ENCODE results near the gene WIPF3.
"Not testable (repeated sequence)": the region's sequence is repeated elsewhere in the genome, so short reads cannot be mapped to it uniquely, and the experiment has no call there.

WIPF3 gene

DNA sequence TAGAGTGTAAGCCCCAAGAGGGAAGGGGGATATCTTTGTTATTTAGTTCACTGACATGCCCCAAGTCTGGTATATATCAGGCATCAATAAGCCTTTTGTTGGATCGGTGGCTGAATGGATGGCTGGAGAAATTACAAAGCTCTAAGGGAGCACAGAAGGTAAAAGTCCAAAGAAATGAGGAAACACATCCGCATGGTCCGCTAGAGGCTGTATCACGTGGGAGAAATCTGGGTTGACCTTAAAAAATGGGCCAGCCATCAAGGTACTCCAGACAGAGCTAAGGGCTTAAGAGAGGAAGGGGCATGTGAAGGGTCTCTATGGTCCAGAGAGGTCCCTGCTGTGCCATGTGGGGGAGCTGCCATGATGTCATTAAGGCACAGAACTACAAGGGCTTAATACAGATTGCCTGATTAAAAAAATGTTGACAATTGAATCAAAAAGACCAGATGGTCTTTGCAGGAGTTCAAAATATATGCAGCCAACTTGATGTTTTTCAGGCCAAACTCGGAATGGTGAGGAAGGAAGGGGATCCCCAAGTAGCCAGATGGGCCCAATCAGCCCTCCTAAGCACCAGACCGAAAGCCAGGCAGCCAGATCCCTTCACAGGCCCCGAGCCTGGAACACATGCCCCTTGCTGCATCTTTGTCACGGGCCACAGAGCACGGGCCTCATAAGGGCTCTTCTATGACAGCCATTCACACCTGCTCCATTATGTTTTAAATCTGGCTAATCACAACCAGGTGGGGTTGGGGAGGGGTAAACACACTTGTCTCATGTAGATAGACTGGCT, 151.4 kb downstream of the WIPF3 start:
- H3K9me3 ChIP-seq (ENCODE audit: control insufficient read depth in 2 of 2, low read length in 2 of 2): no peaks in the 10 kb centered on the region
- no peak overlapping the region for H3K4me3 ChIP-seq (ENCODE audit: low read length in 2 of 2)
- H3K4me1 ChIP-seq (ENCODE audit: control insufficient read depth in 2 of 2, insufficient read depth in 2 of 2, low read length in 2 of 2): no peaks in the 10 kb centered on the region
- H3K27me3 ChIP-seq (ENCODE audit: control insufficient read depth in 2 of 2, insufficient read depth in 2 of 2, low read length in 2 of 2): no peaks in the 10 kb centered on the region
- H3K36me3 ChIP-seq (ENCODE audit: control insufficient read depth in 2 of 2, insufficient read depth in 2 of 2, low read length in 2 of 2): no peaks in the 10 kb centered on the region
- no peak overlapping the region for H3K9ac ChIP-seq (ENCODE audit: low read depth in 1 of 2, low read length in 2 of 2)
- H3K27ac ChIP-seq (ENCODE audit: low read depth in 2 of 2, low read length in 2 of 2): no peak overlapping the region

DNA sequence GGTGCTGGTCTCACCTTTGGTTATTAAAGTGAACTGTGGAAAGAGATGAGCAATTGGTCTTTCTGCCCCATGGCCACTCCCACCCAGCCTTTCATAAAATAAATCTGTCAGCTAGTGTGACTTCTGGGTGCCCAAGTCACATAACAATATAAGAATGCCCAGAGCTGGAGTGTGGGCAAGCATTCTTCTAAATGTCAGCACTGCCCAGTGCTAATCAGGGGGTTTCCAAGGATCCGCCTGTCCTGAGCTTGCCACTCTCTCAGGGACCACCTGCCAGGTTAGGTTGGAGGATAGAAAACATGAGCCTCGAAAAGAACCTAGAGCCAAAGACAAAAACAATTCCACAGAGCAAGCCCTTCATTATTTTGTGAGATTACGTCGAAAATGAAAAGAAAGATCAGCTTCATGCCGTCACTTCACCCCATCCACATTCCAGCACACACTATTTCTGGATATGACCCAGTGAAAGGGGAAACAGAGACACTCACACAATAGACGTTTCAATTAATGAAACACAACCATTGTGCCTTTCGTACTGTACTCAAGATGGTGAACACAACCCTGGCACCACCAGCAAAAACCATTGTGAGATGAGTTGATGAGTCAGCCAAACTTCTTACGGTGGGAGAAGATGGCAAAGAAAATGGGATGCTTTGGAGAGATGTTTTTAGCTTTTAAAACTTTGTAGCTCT, 152.5 kb downstream of the WIPF3 start:
- no peak overlapping the region for H3K27ac ChIP-seq (ENCODE audit: low read depth in 2 of 2, low read length in 2 of 2)

DNA sequence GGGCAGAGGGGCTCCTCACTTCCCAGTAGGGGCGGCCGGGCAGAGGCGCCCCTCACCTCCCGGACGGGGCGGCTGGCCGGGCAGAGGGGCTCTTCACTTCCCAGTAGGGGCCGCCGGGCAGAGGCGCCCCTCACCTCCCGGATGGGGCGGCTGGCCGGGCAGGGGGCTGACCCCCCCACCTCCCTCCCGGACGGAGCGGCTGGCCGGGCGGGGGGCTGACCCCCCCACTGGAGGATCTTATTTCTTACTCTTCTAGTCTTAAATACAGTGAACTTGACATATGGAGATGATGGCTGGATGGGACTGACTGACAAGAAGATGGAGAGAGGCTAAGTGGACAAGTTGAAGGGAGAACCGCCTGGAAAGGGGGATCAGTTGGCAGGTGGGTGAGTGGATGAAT, 155.3 kb downstream of the WIPF3 start:
- not testable (repeated sequence) for H3K27ac ChIP-seq (ENCODE audit: low read depth in 2 of 2, low read length in 2 of 2)

More for the DNA sequence above, 152.5 kb downstream of the WIPF3 start:
- Histone ChIP-seq H3K36me3 (ENCODE audit: control insufficient read depth in 2 of 2, insufficient read depth in 2 of 2, low read length in 2 of 2) (no peaks in the 10 kb centered on the region), H3K9ac (ENCODE audit: low read depth in 1 of 2, low read length in 2 of 2) (no peak overlapping the region), H3K9me3 (ENCODE audit: control insufficient read depth in 2 of 2, low read length in 2 of 2) (no peaks in the 10 kb centered on the region), H3K4me3 (ENCODE audit: low read length in 2 of 2) (no peak overlapping the region), H3K27me3 (ENCODE audit: control insufficient read depth in 2 of 2, insufficient read depth in 2 of 2, low read length in 2 of 2) (no peaks in the 10 kb centered on the region), H3K4me1 (ENCODE audit: control insufficient read depth in 2 of 2, insufficient read depth in 2 of 2, low read length in 2 of 2) (no peaks in the 10 kb centered on the region)

DNA sequence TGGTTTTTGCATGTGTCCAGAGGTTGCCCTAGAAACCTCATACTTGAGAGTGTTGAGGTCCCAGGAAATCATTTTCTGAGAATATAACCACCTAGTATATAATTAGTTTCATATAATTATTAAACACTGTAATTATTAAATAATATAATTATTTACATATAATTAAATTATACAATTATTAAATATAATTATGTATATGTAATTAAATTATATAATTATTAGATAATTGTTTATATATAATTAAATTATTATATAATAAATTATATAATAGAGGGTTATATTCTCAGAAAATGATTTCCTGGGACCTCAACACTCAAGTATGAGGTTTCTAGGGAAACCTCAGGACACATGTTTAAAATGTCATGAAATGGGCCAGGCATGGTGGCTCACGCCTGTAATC, 155.7 kb downstream of the WIPF3 start:
- no peak overlapping the region for H3K27ac ChIP-seq (ENCODE audit: low read depth in 2 of 2, low read length in 2 of 2)
- no peaks in the 10 kb centered on the region for H3K36me3 ChIP-seq (ENCODE audit: control insufficient read depth in 2 of 2, insufficient read depth in 2 of 2, low read length in 2 of 2)
- H3K9ac ChIP-seq (ENCODE audit: low read depth in 1 of 2, low read length in 2 of 2): no peak overlapping the region
- H3K9me3 ChIP-seq (ENCODE audit: control insufficient read depth in 2 of 2, low read length in 2 of 2): no peaks in the 10 kb centered on the region
- H3K4me1 ChIP-seq (ENCODE audit: control insufficient read depth in 2 of 2, insufficient read depth in 2 of 2, low read length in 2 of 2): no peaks in the 10 kb centered on the region
- H3K4me3 ChIP-seq (ENCODE audit: low read length in 2 of 2): no peak overlapping the region
- H3K27me3 ChIP-seq (ENCODE audit: control insufficient read depth in 2 of 2, insufficient read depth in 2 of 2, low read length in 2 of 2): no peaks in the 10 kb centered on the region

More for the DNA sequence above, 155.3 kb downstream of the WIPF3 start:
- H3K4me1 ChIP-seq (ENCODE audit: control insufficient read depth in 2 of 2, insufficient read depth in 2 of 2, low read length in 2 of 2); H3K9me3 ChIP-seq (ENCODE audit: control insufficient read depth in 2 of 2, low read length in 2 of 2); H3K27me3 ChIP-seq (ENCODE audit: control insufficient read depth in 2 of 2, insufficient read depth in 2 of 2, low read length in 2 of 2); H3K36me3 ChIP-seq (ENCODE audit: control insufficient read depth in 2 of 2, insufficient read depth in 2 of 2, low read length in 2 of 2); H3K4me3 ChIP-seq (ENCODE audit: low read length in 2 of 2); H3K9ac ChIP-seq (ENCODE audit: low read depth in 1 of 2, low read length in 2 of 2): not testable (repeated sequence)

DNA sequence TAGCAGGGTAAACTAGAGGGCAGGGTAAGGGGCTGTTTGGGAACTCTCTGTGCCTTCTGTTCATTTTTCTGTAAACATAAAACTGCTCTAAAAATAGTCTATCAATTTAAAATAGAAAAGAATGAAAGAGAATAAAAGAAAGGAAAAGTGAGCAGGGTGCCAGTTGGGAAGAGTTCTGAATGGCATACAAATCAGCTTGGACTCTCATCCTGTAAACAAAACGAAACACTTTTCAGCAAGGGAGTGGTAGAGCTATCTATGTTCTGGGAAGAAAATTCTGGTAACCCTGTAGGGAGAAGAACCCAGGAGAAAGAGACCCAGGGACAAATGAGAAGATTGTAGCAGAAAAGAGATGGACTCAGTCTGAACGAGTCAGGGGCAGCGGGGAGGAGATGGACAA, 158.7 kb downstream of the WIPF3 start:
- no peak overlapping the region for H3K9ac ChIP-seq (ENCODE audit: low read depth in 1 of 2, low read length in 2 of 2)

More for the DNA sequence above, 158.7 kb downstream of the WIPF3 start:
- H3K36me3 ChIP-seq (ENCODE audit: control insufficient read depth in 2 of 2, insufficient read depth in 2 of 2, low read length in 2 of 2): no peaks in the 10 kb centered on the region
- no peak overlapping the region for H3K27ac ChIP-seq (ENCODE audit: low read depth in 2 of 2, low read length in 2 of 2)
- no peak overlapping the region for H3K4me3 ChIP-seq (ENCODE audit: low read length in 2 of 2)
- no peaks in the 10 kb centered on the region for H3K9me3 ChIP-seq (ENCODE audit: control insufficient read depth in 2 of 2, low read length in 2 of 2)
- H3K27me3 ChIP-seq (ENCODE audit: control insufficient read depth in 2 of 2, insufficient read depth in 2 of 2, low read length in 2 of 2): no peaks in the 10 kb centered on the region
- H3K4me1 ChIP-seq (ENCODE audit: control insufficient read depth in 2 of 2, insufficient read depth in 2 of 2, low read length in 2 of 2): no peaks in the 10 kb centered on the region

Measured in mucosa of rectum (tissue), 2 donors.